Measurements from ENCODE around the gene MGAT4A. TPM values are rescaled to one million over a fixed set of nuclear protein-coding genes. Genes with fewer than 3 reads are reported as not detected.

The MGAT4A gene
- total and polyA plus RNA-seq, 9 of the 15 experiments (the other 6 are each of a cell fraction or from before 2014, with no cell fraction given): 0.03 to 0.53 (median 0.18) TPM; not detected in 2

GRCh38 chr2:98759827-98760625, 29.1 kb upstream of the MGAT4A start:
- Histone ChIP-seq H3K4me3 (no peak overlapping the region), H4K20me1 (replicated peaks; ENCODE audit: control insufficient read depth, insufficient read depth, low read length) (no peaks in the 10 kb centered on the region; the same call in 1 of the 2 replicates), H3K79me2 (ENCODE audit: control insufficient read depth, insufficient read depth, low read length) (no peaks in the 10 kb centered on the region), H3K9me1 (ENCODE audit: control insufficient read depth, insufficient read depth, low read length) (no peaks in the 10 kb centered on the region), H3K9ac (ENCODE audit: insufficient read depth in 1 of 2, low read depth in 2 of 2, low read length in 2 of 2) (no peak overlapping the region), H3K36me3 (ENCODE audit: control insufficient read depth, insufficient read depth, low read length) (no peaks in the 10 kb centered on the region), H3K27ac (ENCODE audit: extremely low read depth, low read depth, low read length) (no peak overlapping the region), H3K4me1 (replicated peaks in 1 of 2; ENCODE audit: control insufficient read depth in 2 of 2, insufficient read depth in 2 of 2, low read length in 2 of 2) (no peaks in the 10 kb centered on the region), H3K9me3 (replicated peaks; ENCODE audit: control insufficient read depth, insufficient read depth, low read depth, low read length) (no peaks in the 10 kb centered on the region), H3K27me3 (ENCODE audit: control insufficient read depth in 2 of 2, insufficient read depth in 2 of 2, low read length in 2 of 2) (peaks cover 0 to 24% of the 10 kb centered on the region in 2 experiments; a peak in 3 of 5 replicates), H2AFZ (ENCODE audit: low read depth, low read length) (no peak overlapping the region), H3K4me2 (ENCODE audit: insufficient read depth, low read length) (no peak overlapping the region)
- intact Hi-C loops (cut with micrococcal nuclease): no loop called here
- CTCF ChIA-PET (ENCODE audit: low intra/inter-chr PET ratio): no interaction called here
- in situ Hi-C loops (cut with MboI): no loop called here
- ATAC-seq (no peak), FAIRE-seq (no peak), DNase-seq (ENCODE audit: extremely low read depth in 1 of 4, low spot score in 3 of 4) (no peak)
- WGBS (ENCODE audit: insufficient coverage, low coverage, missing lambda C conversion rate): 1% methylated on average over 6 of the region's 6 CpGs
- POLR2A ChIA-PET: no interaction called here
- no TSS peak for BruUV-seq (replicated peaks)
- TF ChIP-seq MCM7 (IDR thresholded peaks at IDR 0.05) (no peak), RUNX1 (IDR thresholded peaks at IDR 0.05; ENCODE audit: low read depth) (no peak), SOX6 (IDR thresholded peaks at IDR 0.05) (no peak), RB1 (IDR thresholded peaks at IDR 0.05; ENCODE audit: low read depth) (no peak), TEAD1 (CRISPR knock-in tag; IDR thresholded peaks at IDR 0.05) (no peak), ZFPM2 (CRISPR knock-in tag; IDR thresholded peaks at IDR 0.05) (no peak)
- TF ChIP-seq, protein P1, sequence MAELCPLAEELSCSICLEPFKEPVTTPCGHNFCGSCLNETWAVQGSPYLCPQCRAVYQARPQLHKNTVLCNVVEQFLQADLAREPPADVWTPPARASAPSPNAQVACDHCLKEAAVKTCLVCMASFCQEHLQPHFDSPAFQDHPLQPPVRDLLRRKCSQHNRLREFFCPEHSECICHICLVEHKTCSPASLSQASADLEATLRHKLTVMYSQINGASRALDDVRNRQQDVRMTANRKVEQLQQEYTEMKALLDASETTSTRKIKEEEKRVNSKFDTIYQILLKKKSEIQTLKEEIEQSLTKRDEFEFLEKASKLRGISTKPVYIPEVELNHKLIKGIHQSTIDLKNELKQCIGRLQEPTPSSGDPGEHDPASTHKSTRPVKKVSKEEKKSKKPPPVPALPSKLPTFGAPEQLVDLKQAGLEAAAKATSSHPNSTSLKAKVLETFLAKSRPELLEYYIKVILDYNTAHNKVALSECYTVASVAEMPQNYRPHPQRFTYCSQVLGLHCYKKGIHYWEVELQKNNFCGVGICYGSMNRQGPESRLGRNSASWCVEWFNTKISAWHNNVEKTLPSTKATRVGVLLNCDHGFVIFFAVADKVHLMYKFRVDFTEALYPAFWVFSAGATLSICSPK (IDR thresholded peaks at IDR 0.05; ENCODE audit: borderline replicate concordance): no peak
- TF ChIP-seq, protein P2, sequence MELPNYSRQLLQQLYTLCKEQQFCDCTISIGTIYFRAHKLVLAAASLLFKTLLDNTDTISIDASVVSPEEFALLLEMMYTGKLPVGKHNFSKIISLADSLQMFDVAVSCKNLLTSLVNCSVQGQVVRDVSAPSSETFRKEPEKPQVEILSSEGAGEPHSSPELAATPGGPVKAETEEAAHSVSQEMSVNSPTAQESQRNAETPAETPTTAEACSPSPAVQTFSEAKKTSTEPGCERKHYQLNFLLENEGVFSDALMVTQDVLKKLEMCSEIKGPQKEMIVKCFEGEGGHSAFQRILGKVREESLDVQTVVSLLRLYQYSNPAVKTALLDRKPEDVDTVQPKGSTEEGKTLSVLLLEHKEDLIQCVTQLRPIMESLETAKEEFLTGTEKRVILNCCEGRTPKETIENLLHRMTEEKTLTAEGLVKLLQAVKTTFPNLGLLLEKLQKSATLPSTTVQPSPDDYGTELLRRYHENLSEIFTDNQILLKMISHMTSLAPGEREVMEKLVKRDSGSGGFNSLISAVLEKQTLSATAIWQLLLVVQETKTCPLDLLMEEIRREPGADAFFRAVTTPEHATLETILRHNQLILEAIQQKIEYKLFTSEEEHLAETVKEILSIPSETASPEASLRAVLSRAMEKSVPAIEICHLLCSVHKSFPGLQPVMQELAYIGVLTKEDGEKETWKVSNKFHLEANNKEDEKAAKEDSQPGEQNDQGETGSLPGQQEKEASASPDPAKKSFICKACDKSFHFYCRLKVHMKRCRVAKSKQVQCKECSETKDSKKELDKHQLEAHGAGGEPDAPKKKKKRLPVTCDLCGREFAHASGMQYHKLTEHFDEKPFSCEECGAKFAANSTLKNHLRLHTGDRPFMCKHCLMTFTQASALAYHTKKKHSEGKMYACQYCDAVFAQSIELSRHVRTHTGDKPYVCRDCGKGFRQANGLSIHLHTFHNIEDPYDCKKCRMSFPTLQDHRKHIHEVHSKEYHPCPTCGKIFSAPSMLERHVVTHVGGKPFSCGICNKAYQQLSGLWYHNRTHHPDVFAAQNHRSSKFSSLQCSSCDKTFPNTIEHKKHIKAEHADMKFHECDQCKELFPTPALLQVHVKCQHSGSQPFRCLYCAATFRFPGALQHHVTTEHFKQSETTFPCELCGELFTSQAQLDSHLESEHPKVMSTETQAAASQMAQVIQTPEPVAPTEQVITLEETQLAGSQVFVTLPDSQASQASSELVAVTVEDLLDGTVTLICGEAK (IDR thresholded peaks at IDR 0.05): no peak
- TF ChIP-seq, protein P2 (CRISPR knock-in tag; IDR thresholded peaks at IDR 0.05): no peak
- TF ChIP-seq, protein P3, sequence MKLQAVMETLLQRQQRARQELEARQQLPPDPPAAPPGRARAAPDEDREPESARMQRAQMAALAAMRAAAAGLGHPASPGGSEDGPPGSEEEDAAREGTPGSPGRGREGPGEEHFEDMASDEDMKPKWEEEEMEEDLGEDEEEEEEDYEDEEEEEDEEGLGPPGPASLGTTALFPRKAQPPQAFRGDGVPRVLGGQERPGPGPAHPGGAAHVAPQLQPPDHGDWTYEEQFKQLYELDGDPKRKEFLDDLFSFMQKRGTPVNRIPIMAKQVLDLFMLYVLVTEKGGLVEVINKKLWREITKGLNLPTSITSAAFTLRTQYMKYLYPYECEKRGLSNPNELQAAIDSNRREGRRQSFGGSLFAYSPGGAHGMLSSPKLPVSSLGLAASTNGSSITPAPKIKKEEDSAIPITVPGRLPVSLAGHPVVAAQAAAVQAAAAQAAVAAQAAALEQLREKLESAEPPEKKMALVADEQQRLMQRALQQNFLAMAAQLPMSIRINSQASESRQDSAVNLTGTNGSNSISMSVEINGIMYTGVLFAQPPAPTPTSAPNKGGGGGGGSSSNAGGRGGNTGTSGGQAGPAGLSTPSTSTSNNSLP (IDR thresholded peaks at IDR 0.05; ENCODE audit: borderline replicate concordance, low read depth, low read length): no peak

All from K562 (cell line).